Thyroid gland (tissue), 4 donors: ENCODE results near the gene ATRAID. TPM values are rescaled to one million over a fixed set of nuclear protein-coding genes. Genes with fewer than 3 reads are reported as not detected.
A peak's percentile ranks its signal among the peaks of the same experiment; 100 is the strongest.
"Not testable (repeated sequence)": the region's sequence is repeated elsewhere in the genome, so short reads cannot be mapped to it uniquely, and the experiment has no call there.

Experiments
- DNase-seq, 2 donors: peaks; one replicate each; pipeline ENCODE4 v3.0.0-alpha.2; 2019
- H3K27ac ChIP-seq, 3 donors: fragments of 200-600 bp; sonication (generic); 1 replicate in 2 of 3; 2 replicates in 1 of 3; pipeline ENCODE4 v1.5.1; 2016 to 2019; ENCODE audit warnings: mild to moderate bottlenecking in 1 of 3, moderate library complexity in 1 of 3
- H3K27me3 ChIP-seq: fragments of 200-600 bp; sonication (generic); one replicate; pipeline ENCODE4 v1.5.1; 2019
- H3K36me3 ChIP-seq, 2 donors: fragments of 200-600 bp; sonication (generic); one replicate each; pipeline ENCODE4 v1.5.1; 2016 to 2019
- H3K4me1 ChIP-seq, 2 donors: fragments of 200-600 bp; sonication (generic); one replicate each; pipeline ENCODE4 v1.5.1; 2017 to 2019
- H3K4me3 ChIP-seq, 3 donors: fragments of 200-600 bp; sonication (generic); replicated peaks in 1 of 3; 1 replicate in 2 of 3; 2 replicates in 1 of 3; pipeline ENCODE4 v1.5.1; 2016; ENCODE audit warnings: mild to moderate bottlenecking in 1 of 3
- H3K9me3 ChIP-seq: fragments of 200-600 bp; sonication (generic); one replicate; pipeline ENCODE4 v1.5.1; 2017
- POLR2A ChIP-seq, 2 donors: fragments of 450-650 bp; IDR thresholded peaks; one replicate each; pipeline ENCODE4 v1.6.1; 2017; ENCODE audit warnings: antibody characterized with exemption in 2 of 2, mild to moderate bottlenecking in 2 of 2, moderate library complexity in 1 of 2
- WGBS, 2 donors: methylation state at CpG; one replicate each; pipeline ENCODE4 v1.1.5; 2017; 5-methylcytosine and 5-hydroxymethylcytosine counted together
- intact Hi-C: fragments of 100-400 bp; cut with DNase I; formaldehyde crosslinking; loops from one replicate; pipeline ENCODE4 v1.15.1; 2023
- total RNA-seq, 4 donors: library from RNA; depleted of rRNA; stranded (reverse); fragments of >200 nt; gene quantifications; one replicate each; pipeline ENCODE4 v1.2.3, GENCODE V29; 2016
- TF ChIP-seq, protein P1 (sequence below), 6 experiments: fragments of 200-600 bp in 3 of 6; fragments of 450-650 bp in 3 of 6; sonication (generic) in 3 of 6; IDR thresholded peaks; one replicate each; pipeline ENCODE4 v1.5.1; 2016 to 2019; ENCODE audit warnings: antibody characterized with exemption in 6 of 6, mild to moderate bottlenecking in 2 of 6, inconsistent platforms in 1 of 6, moderate library complexity in 1 of 6

The ATRAID gene
- total RNA-seq, 4 donors from 2014 or later: 149 to 345 (median 254) TPM

DNA sequence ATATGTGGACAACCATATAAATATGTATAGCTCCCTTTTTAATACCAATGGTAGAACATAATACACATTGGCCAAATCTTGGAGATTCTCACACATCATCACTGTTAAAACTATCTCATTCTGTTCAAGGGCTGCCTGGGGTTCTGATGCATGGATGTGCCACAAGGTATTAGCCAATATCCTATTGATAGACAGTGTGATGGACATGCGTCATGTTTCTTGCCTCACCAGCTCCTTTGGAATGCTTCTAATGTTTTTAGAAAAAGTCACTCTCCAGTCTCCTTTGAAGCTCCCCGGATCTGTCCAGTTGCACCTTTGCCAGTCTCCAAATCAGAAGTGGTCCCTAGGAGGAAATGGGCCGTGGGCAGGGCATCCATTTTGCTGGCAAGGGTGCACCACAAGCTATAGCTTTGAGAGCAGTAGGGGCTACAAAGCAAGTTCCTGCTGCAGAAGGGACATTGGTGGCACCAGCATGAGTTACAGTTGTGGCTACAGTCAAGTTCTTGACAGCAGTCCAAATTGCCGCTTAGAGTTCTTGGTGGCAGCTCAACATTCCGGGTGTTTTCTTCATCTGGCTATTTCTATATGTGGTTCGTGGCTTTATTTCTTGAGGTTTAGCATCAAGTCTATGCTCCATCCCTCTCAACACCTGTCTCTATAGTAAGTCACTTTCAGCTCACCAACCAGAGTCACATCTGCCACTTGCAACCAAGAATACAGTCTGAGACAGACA lies 25.1 kb upstream of the ATRAID start:
- H3K4me3 ChIP-seq: no peak overlapping the region
- TF ChIP-seq, protein P1, sequence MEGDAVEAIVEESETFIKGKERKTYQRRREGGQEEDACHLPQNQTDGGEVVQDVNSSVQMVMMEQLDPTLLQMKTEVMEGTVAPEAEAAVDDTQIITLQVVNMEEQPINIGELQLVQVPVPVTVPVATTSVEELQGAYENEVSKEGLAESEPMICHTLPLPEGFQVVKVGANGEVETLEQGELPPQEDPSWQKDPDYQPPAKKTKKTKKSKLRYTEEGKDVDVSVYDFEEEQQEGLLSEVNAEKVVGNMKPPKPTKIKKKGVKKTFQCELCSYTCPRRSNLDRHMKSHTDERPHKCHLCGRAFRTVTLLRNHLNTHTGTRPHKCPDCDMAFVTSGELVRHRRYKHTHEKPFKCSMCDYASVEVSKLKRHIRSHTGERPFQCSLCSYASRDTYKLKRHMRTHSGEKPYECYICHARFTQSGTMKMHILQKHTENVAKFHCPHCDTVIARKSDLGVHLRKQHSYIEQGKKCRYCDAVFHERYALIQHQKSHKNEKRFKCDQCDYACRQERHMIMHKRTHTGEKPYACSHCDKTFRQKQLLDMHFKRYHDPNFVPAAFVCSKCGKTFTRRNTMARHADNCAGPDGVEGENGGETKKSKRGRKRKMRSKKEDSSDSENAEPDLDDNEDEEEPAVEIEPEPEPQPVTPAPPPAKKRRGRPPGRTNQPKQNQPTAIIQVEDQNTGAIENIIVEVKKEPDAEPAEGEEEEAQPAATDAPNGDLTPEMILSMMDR (IDR thresholded peaks at IDR 0.05): no peak
- intact Hi-C loops: no loop called here
- 69 to 73% methylated on average over 6 of the region's 6 CpGs for WGBS, 2 donors
- peaks cover 0 to 9% of the 10 kb centered on the region in 2 donors for H3K4me1 ChIP-seq
- H3K9me3 ChIP-seq: no peaks in the 10 kb centered on the region
- DNase-seq: no peak
- H3K36me3 ChIP-seq: no peaks in the 10 kb centered on the region
- H3K27ac ChIP-seq: peak overlapping the region in 1 of 3 donors; percentile 27
- H3K27me3 ChIP-seq: no peaks in the 10 kb centered on the region

DNA sequence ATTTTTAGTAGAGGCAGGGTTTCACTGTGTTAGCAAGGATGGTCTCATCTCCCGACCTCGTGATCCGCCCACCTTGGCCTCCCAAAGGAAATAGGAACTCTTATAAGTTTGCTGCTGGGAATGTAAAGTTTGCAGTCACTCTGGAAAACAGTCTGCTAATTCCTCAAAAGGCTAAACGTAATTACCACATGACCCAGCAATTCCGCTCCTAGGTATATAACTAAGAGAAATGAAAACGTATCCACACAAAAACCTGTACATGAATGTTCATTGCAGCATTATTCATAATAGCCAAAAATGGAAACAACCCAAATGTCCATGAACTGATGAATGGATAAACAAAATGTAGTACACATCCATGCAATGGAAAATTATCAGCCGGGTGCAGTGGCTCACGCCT lies 21.9 kb upstream of the ATRAID start:
- intact Hi-C loops: loop anchor here (5.0 kb wide), 1 partner anchor 93 kb away; no protein-coding TSS in a partner anchor
- Histone ChIP-seq H3K9me3 (no peaks in the 10 kb centered on the region), H3K27ac (no peak overlapping the region), H3K4me1 (peaks cover 0 to 2% of the 10 kb centered on the region in 2 donors), H3K4me3 (no peak overlapping the region), H3K36me3 (no peaks in the 10 kb centered on the region), H3K27me3 (no peaks in the 10 kb centered on the region)
- 92 to 93% methylated on average over 8 of the region's 8 CpGs for WGBS, 2 donors
- TF ChIP-seq, protein P1 (IDR thresholded peaks at IDR 0.05): no peak
- no peak for TF ChIP-seq POLR2A (IDR thresholded peaks at IDR 0.05)
- no peak for DNase-seq

DNA sequence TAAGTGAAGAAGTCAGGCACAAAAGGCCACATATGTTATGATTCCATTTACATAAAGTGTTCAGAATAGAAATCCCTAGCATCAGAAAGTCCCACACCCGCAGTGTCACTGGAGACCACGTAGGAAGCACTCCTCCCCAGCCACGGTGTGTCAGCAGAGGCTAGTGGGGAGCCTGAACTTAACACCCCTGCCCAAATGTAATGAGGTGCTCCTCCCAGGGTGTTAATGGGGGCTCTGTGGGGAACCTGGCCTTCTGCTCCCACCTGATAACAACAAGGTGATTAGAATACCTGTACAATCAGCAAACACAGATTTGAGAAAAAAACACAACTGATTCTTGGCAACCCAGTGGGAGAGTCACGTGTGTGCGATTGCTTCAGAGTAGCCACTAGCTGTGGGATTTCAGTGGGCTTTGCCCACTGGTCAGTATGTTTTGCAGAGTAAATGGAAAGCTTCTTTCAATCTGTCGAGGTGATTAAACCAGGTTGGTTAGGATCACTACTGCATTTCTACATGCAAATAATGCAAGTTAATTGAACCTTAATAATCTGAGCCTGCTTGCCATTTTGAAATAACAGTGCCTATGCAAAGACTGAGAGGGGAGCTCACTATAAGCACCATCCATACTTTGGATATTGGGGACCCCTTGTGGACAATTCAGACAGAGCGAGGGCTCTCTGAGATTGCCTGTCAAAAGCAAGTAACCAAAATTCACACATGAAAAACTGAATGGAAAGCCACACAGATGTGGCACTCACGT lies 20.6 kb upstream of the ATRAID start:
- intact Hi-C loops: loop anchor here (5.0 kb wide), 1 partner anchor 94 kb away; no protein-coding TSS in a partner anchor
- WGBS, 2 donors: 37 to 40% methylated on average over 8 of the region's 8 CpGs
- H3K4me3 ChIP-seq: no peak overlapping the region
- DNase-seq: peak; percentile 43 to 48
- no peaks in the 10 kb centered on the region for H3K4me1 ChIP-seq
- no peak overlapping the region for H3K27ac ChIP-seq
- no peaks in the 10 kb centered on the region for H3K27me3 ChIP-seq
- H3K9me3 ChIP-seq: no peaks in the 10 kb centered on the region
- no peaks in the 10 kb centered on the region for H3K36me3 ChIP-seq
- TF ChIP-seq, protein P1 (IDR thresholded peaks at IDR 0.05): peak in 4 of 6 experiments; percentile 45 to 62 (median 52)
- TF ChIP-seq POLR2A (IDR thresholded peaks at IDR 0.05): no peak

DNA sequence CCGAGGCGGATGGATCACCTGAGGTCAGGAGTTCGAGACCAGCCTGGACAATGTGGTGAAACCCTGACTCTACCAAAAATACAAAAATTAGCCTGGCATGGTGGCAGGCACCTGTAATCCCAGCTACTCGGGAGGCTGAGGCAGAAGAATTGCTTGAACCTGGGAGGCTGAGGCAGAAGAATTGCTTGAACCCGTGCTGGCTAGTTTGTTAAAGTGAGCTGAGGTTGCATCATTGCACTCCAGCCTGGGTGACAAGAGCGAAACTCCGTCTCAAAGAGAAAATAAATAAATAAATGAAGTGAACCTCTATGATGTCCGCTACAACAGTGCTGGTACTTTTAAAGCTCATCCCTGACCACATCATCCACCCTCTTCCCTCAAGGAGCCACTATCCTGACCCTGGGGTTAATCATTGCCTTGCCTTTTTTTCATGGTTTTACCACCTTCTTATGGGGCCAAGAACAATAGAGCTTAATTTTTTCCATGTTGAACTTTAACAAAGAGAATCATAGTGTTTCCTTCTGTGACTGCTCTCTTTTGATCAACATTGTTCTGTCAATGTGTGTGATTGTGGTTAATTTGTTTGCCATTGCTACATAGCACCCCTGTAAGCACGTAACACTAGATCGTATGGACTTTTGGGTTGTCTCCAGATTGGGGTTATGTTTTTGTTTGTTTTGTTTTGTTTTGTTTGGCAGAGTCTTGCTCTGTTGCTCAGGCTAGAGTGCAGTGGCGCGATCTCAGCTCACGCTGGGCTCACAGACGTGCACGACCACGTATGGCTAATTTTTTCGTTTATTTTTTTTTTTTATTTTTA lies 17.1 kb upstream of the ATRAID start:
- H3K27ac ChIP-seq: no peak overlapping the region
- no peak for TF ChIP-seq POLR2A (IDR thresholded peaks at IDR 0.05)
- TF ChIP-seq, protein P1 (IDR thresholded peaks at IDR 0.05): no peak
- DNase-seq: peak in 1 of 2 donors; percentile 10
- WGBS, 2 donors: 68 to 72% methylated on average over 17 of the region's 17 CpGs
- no peaks in the 10 kb centered on the region for H3K27me3 ChIP-seq
- no peaks in the 10 kb centered on the region for H3K4me1 ChIP-seq
- no peak overlapping the region for H3K4me3 ChIP-seq
- intact Hi-C loops: loop anchor here (5.0 kb wide), 1 partner anchor 97 kb away; no protein-coding TSS in a partner anchor
- no peaks in the 10 kb centered on the region for H3K9me3 ChIP-seq
- no peaks in the 10 kb centered on the region for H3K36me3 ChIP-seq

DNA sequence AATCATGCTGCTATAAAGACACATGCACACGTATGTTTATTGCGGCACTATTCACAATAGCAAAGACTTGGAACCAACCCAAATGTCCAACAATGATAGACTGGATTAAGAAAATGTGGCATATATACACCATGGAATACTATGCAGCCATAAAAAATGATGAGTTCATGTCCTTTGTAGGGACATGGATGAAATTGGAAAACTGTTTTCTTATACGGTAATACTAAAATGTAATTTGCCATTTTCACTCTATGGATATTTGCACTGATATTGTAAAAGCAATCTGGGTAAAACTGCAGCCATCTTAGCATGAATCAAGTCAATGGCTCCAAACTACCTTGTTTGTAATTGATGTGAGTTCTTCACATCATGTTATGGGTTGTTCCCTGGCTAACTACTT lies 16.0 kb upstream of the ATRAID start:
- H3K27me3 ChIP-seq, intact Hi-C loops, DNase-seq, H3K4me3 ChIP-seq, H3K27ac ChIP-seq, H3K36me3 ChIP-seq, H3K4me1 ChIP-seq, H3K9me3 ChIP-seq: not testable (repeated sequence)
- 91 to 97% methylated on average over 3 of the region's 3 CpGs for WGBS, 2 donors

DNA sequence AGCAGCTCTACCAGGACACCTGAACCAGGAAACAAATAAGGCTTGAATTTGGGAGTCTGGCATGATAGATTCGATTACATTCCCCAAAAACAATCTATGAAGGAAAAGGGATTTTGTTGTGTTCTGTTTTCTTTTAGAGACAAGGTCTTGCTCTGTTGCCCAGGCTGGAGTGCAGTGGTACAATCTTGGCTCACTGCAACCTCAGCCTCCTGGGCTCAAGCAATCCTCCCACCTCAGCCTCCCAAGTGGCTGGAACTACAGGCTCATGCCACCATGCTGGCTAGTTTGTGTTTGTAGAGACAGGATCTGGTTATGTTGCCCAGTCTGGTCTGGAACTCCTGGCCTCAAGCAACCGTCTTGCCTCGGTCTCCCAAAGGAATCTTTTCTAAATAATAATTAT lies 13.8 kb upstream of the ATRAID start:
- H3K4me1 ChIP-seq, DNase-seq, H3K27ac ChIP-seq, H3K27me3 ChIP-seq, H3K4me3 ChIP-seq, H3K9me3 ChIP-seq, intact Hi-C loops, H3K36me3 ChIP-seq: not testable (repeated sequence)
- 81 to 86% methylated on average over 3 of the region's 3 CpGs for WGBS, 2 donors
